Occipital lobe (tissue), 2 donors: ENCODE results near the gene CCDC14. TPM values are rescaled to one million over a fixed set of nuclear protein-coding genes. Genes with fewer than 3 reads are reported as not detected.
"Not testable (repeated sequence)": the region's sequence is repeated elsewhere in the genome, so short reads cannot be mapped to it uniquely, and the experiment has no call there.

Source experiments
- DNase-seq: peaks from one replicate; lab custom pipeline; 2025; lab: John Stamatoyannopoulos, UW
- total RNA-seq: library from RNA; depleted of rRNA; stranded (reverse); fragments of >200 nt; gene quantifications from one replicate; pipeline ENCODE4 v1.2.3, GENCODE V29; 2014

The CCDC14 gene, protein sequence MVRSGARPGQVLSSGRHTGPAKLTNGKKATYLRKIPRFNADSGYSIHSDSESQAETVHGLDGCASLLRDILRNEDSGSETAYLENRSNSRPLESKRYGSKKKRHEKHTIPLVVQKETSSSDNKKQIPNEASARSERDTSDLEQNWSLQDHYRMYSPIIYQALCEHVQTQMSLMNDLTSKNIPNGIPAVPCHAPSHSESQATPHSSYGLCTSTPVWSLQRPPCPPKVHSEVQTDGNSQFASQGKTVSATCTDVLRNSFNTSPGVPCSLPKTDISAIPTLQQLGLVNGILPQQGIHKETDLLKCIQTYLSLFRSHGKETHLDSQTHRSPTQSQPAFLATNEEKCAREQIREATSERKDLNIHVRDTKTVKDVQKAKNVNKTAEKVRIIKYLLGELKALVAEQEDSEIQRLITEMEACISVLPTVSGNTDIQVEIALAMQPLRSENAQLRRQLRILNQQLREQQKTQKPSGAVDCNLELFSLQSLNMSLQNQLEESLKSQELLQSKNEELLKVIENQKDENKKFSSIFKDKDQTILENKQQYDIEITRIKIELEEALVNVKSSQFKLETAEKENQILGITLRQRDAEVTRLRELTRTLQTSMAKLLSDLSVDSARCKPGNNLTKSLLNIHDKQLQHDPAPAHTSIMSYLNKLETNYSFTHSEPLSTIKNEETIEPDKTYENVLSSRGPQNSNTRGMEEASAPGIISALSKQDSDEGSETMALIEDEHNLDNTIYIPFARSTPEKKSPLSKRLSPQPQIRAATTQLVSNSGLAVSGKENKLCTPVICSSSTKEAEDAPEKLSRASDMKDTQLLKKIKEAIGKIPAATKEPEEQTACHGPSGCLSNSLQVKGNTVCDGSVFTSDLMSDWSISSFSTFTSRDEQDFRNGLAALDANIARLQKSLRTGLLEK
- total RNA-seq, result 99.5 TPM

DNA sequence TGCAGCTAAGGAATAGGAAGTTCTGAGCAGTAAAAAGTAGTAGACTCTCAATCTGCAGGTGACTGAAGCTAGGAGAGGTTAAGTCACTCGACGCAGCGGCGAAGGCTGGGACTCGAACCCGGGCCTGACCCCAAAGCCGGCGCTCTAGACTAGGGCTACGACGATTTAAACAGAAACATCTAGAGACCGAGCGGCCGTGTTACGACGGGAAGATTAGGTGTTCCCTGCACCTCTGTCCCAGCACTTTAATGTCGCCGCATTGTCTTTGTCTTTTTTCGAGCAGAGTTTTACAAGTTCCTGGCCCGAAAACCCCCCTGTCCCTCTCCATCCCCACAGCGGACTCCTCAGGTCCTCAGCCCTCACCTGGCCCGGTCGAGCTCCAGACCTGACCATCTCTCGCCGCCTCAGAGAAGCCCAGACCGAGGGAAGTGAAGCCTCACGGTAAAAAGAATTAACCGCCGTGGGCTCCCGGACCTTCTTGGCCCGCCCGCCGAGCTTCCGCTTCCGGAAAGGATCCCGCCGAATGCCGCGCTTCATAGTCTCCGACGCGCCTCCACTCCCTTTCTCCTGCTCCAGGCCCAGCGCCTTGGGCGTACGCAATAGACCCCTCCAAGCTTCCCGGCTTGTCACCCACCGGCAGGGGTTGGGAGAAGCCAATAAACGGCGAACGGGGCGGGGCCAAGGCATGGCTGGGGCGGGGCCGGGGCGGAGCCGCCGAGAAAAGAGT, at the start of gene CCDC14:
CCDC14 (minus strand) TSS at position 449 of the 727 bp plus-strand sequence; CDS start at position 393, 56 bp downstream.
- DNase-seq, result peak; percentile 90

- not testable (repeated sequence) for DNase-seq
These were observed 47.3 kb upstream of the CCDC14 start for GRCh38 chr3:124008321-124008720.

- DNase-seq, result no peak
These were observed 46.2 kb upstream of the CCDC14 start for GRCh38 chr3:124007186-124007585.

DNA sequence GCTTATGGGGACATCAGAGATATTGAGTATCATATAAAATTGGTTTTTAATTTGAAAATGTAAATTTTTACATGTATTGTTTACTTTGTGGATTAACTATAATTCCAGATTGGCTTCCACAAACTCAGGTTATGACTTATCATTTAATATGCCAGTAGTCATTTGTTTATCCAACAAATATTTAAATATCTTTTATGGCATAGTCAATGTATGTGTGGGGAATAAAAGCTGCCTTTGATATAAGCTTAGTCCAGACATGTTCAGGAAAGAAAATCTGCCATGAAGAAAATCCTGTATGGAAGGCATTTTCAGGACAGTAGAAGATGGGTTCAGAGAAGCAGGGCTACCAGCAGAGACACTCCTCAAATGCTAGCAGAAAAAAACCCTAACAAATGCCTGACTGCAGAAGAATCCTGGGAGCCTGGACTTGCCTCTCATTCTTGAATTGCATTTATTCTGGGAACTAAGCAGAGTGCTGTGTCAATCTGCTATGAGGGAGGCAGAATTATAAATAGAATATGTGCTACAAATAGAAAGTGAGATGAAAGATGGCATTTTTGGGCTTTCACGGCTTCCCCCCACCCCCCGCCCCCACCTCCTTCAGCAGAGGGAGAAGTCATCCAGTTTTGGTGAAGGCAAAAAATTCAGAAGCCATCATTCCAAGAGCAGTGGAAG, 41.5 kb upstream of the CCDC14 start:
- DNase-seq, result not testable (repeated sequence)

DNA sequence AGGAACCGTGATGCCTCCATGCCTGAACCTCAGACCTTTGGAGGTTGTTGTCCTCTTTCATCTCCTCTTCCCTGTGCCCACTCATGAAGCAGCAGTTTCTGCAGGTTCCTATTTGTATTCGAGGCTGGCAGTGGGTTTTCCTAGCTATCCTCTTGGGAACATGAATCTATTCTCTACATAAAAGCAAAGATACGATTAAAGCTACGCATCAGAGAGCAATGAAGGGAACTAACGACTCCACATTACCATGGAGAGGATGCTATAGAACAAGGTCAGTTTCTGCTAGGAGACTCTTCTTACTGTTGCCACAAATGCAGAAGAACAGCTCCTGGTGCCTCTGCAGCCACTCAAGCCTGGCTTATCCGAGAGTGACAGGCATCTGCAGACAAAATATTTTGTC, 40.3 kb upstream of the CCDC14 start:
- not testable (repeated sequence) for DNase-seq

- DNase-seq, result no peak
These were observed 36.5 kb upstream of the CCDC14 start for GRCh38 chr3:123997543-123997942.

- DNase-seq, result no peak
These were observed 32.8 kb upstream of the CCDC14 start for GRCh38 chr3:123993818-123994217.

GRCh38 chr3:123991730-123992588, 30.9 kb upstream of the CCDC14 start, which contains the start of gene ROPN1:
Gene ROPN1 (minus strand): TSS chr3:123992124. CDS start chr3:123980481, 11,643 bp downstream.
- DNase-seq, result not testable (repeated sequence)

GRCh38 chr3:123986427-123986826, 25.4 kb upstream of the CCDC14 start:
- DNase-seq, result no peak

DNA sequence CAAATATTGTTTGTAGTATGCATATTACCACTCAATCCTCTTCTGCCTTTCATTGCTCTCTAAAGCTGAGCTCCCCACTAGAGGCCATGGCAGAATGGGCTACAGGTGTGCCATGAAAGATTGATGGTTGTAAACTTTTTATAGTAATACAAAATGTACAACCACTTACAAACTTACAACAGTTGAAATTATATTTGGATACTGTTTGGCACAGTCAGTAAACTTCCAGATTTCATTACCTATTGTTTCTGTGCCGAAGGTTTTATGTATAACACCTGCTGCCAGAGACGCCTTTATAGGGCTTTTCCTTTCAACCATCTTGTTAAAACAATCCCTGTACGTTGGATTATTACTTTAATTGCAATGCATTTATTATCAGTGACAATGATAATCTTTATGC, 23.9 kb upstream of the CCDC14 start:
- no peak for DNase-seq

GRCh38 chr3:123984350-123984749, 23.3 kb upstream of the CCDC14 start:
- DNase-seq, result no peak

GRCh38 chr3:123981317-123981716, 20.3 kb upstream of the CCDC14 start:
- DNase-seq, result not testable (repeated sequence)

- DNase-seq, result no peak
These were observed 19.5 kb upstream of the CCDC14 start for GRCh38 chr3:123980539-123980938.

DNA sequence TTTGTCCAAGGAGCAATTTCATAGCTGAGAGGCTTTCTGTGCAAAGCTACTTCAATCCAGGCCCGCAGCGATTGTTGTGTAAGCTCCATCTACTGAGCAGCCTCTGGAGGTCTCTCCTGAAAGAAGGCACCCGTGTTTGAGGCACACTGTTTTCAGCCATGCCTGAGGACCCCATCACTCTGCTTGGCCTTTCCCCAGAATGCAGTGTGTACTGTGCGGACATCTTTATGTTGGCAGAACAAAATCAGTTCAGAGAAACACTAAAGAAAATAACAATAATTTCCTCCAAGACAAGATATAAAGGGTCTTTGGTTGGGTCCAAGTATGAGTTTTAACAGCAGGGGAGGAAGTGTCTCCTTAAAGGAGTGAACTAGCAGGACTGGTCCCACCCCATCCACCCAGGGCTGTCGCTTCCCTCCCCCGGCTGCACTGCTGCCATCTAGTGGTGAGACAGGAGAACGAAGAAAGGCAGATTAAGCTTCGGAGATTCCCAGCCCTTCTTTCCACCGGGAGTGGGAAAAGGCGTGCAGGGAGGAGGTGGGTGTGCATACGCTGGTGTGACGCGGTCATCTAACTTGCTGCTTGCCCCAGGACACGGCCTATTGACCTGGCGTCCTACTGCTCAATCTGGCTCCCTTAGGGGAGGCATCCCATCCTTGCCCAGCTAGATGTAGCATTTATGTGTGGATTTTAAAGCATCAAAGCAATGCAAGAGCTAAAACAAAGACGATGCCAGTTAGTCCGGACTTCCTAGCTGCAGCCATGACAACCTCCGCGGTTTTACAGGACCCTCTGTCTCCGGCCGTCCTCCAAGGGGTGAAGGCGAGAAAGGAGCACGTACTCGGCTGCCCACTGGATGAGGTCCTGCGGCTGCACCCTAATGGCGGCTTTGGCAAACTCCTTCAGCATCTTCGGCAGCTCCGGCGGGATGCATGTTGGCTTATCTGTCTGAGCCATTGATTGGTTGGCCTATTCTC, 18.8 kb upstream of the CCDC14 start:
- DNase-seq, result peak; percentile 54

GRCh38 chr3:123976904-123977303, 15.9 kb upstream of the CCDC14 start:
- DNase-seq, result not testable (repeated sequence)

DNA sequence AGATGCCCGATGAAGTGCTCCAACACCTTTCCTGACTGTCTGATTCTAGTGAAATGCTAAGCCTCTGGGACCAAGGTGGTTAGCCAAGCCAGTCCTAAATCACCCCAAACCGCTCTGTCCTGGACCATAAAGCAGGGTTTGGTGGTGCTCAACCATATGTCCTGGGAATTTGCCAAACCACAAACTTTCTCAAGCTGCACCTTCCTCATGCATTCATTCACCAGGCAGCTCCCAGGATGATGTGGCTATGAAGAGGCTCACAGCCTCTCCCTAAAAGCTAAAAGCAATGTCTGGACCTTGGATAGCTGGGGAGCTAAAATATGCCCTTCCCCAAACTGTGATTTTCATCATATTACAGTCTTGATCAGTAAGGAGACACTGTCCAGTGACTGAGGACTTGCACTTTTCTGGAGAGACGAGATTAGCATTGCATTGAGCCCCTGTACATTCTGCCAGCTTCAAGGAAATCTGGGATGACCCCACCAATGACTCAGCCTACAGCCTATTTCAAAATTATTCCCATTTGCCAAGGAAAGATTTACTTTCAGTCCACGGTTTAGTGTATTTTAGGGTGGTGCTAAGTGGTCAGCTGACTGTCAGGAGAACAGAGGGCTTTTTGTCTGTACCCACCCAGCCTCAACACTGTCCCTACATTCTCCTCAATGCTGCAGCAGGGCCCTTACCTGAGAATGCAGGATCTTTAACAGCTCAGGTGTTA, 15.3 kb upstream of the CCDC14 start:
- not testable (repeated sequence) for DNase-seq

DNA sequence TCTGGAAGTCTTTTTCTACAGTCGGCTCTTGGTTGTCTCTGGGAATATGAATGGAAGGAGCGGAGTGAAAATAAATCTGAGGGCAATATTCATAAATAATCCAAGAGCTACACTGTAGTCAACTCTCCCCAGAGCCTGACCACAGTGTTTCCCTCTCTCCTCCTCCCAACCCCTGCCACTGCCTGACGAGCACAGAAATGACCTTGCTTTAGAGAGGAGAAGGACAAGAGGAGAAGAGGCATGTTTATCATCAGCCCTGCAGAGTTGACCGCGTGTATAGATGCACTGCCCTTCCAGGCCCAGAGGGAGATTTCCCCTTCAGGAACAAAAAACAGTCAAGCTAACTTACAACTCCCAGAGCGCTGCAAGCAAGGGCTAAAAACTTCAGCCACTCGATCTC, 14.0 kb upstream of the CCDC14 start:
- DNase-seq, result not testable (repeated sequence)

- DNase-seq, result no peak
These were observed 10.4 kb upstream of the CCDC14 start for GRCh38 chr3:123971406-123971805.
